GM04504 (cell line): Measurements from ENCODE around the gene RNF187.
"Not testable (repeated sequence)": the region's sequence is repeated elsewhere in the genome, so short reads cannot be mapped to it uniquely, and the experiment has no call there.

ENCODE experiments used
- DNase-seq: peaks from one replicate; pipeline ENCODE4 v3.0.0-alpha.2; 2012; ENCODE audit warnings: low read depth

RNF187 gene

GRCh38 chr1:228488125-228488817, 1.1 kb downstream of the RNF187 start:
- no peak for DNase-seq

- no peak for DNase-seq
Measured at GRCh38 chr1:228488818-228489674, 1.9 kb downstream of the RNF187 start.

- DNase-seq: peak; percentile 42
Measured at GRCh38 chr1:228490120-228491078, 3.2 kb downstream of the RNF187 start.

GRCh38 chr1:228493141-228494043, 6.2 kb downstream of the RNF187 start:
- DNase-seq: no peak

GRCh38 chr1:228494044-228494353, 6.8 kb downstream of the RNF187 start:
- no peak for DNase-seq

GRCh38 chr1:228494391-228494790, 7.2 kb downstream of the RNF187 start:
- no peak for DNase-seq

- no peak for DNase-seq
Measured at GRCh38 chr1:228494970-228495853, 8.0 kb downstream of the RNF187 start.

- no peak for DNase-seq
Measured at GRCh38 chr1:228496084-228496483, 8.9 kb downstream of the RNF187 start.

- DNase-seq: no peak
Measured at GRCh38 chr1:228496494-228496893, 9.3 kb downstream of the RNF187 start.

- no peak for DNase-seq
Measured at GRCh38 chr1:228497206-228497605, 10.0 kb downstream of the RNF187 start.

GRCh38 chr1:228497817-228498216, 10.6 kb downstream of the RNF187 start:
- no peak for DNase-seq

- DNase-seq: no peak
Measured at GRCh38 chr1:228500143-228500734, 13.1 kb downstream of the RNF187 start.

GRCh38 chr1:228500901-228501871, 14.0 kb downstream of the RNF187 start:
- peak; percentile 60 for DNase-seq

GRCh38 chr1:228502522-228502921, 15.3 kb downstream of the RNF187 start:
- no peak for DNase-seq

- DNase-seq: not testable (repeated sequence)
Measured at GRCh38 chr1:228505944-228506343, 18.8 kb downstream of the RNF187 start.

- no peak for DNase-seq
Measured at GRCh38 chr1:228507961-228508652, 20.9 kb downstream of the RNF187 start.

- DNase-seq: no peak
Measured at GRCh38 chr1:228508840-228509415, 21.7 kb downstream of the RNF187 start.
